A673 (cell line): ENCODE data around the gene KRTAP5-10. TPM values are rescaled to one million over a fixed set of nuclear protein-coding genes. Genes with fewer than 3 reads are reported as not detected.

ENCODE experiments used
- Bru-seq: library from RNA; stranded (reverse); fragments of 400-500 nt; gene quantifications from one replicate; lab custom pipeline; 2021; lab: Mats Ljungman, UMichigan
- BruChase-seq, 2 experiments: library from RNA; stranded (reverse); fragments of 400-500 nt; gene quantifications; one replicate each; lab custom pipeline; 2021; lab: Mats Ljungman, UMichigan
- BruUV-seq: library from RNA; stranded (reverse); fragments of 400-500 nt; replicated peaks from 2 replicates; lab custom pipeline; 2021; lab: Mats Ljungman, UMichigan
- CTCF ChIA-PET: fragments of 300-600 bp; sonication (Branson Sonifier 250); formaldehyde crosslinking; loops from one replicate; lab custom pipeline; 2022; ENCODE audit warnings: antibody characterized with exemption; lab: Charles Lee
- POLR2A ChIA-PET: fragments of 300-600 bp; sonication (Branson Sonifier 250); formaldehyde crosslinking; loops from one replicate; lab custom pipeline; 2022; ENCODE audit warnings: antibody characterized with exemption; ENCODE audit not compliant: low non-redundant PET; lab: Charles Lee
- DNase-seq: peaks from one replicate; pipeline ENCODE4 v3.0.0-alpha.2; 2015; ENCODE audit warnings: low spot score
- H3K27ac ChIP-seq: fragments of 200-600 bp; sonication (generic); 2 replicates; pipeline ENCODE4 v1.5.1; 2016; ENCODE audit warnings: mixed run types, low read depth, mild to moderate bottlenecking, mixed read lengths, antibody characterized with exemption, low read length; ENCODE audit not compliant: poor library complexity, severe bottlenecking
- H3K27me3 ChIP-seq: fragments of 200-600 bp; sonication (generic); replicated peaks from 2 replicates; pipeline ENCODE4 v1.6.1; 2017; ENCODE audit warnings: mixed run types, low read depth, mild to moderate bottlenecking, mixed read lengths, antibody characterized with exemption, low read length; ENCODE audit not compliant: insufficient read depth, poor library complexity
- H3K36me3 ChIP-seq: fragments of 200-600 bp; sonication (generic); 2 replicates; pipeline ENCODE4 v1.6.1; 2016; ENCODE audit warnings: mixed run types, mild to moderate bottlenecking, mixed read lengths, antibody characterized with exemption, low read length; ENCODE audit not compliant: insufficient read depth, poor library complexity, severe bottlenecking
- H3K4me1 ChIP-seq: fragments of 200-600 bp; sonication (generic); 2 replicates; pipeline ENCODE4 v1.6.1; 2017; ENCODE audit warnings: mixed run types, mild to moderate bottlenecking, mixed read lengths, antibody characterized with exemption, low read length; ENCODE audit not compliant: insufficient read depth, poor library complexity, severe bottlenecking
- H3K4me3 ChIP-seq: fragments of 200-600 bp; sonication (generic); 2 replicates; pipeline ENCODE4 v1.5.1; 2016; ENCODE audit warnings: low read depth, mixed run types, mild to moderate bottlenecking, mixed read lengths, low read length; ENCODE audit not compliant: poor library complexity, severe bottlenecking
- H3K9me3 ChIP-seq: fragments of 200-600 bp; sonication (generic); 2 replicates; pipeline ENCODE4 v1.6.1; 2016; ENCODE audit warnings: mixed run types, low read depth, mild to moderate bottlenecking, mixed read lengths, antibody characterized with exemption, low read length; ENCODE audit not compliant: poor library complexity, severe bottlenecking
- EZH2 ChIP-seq: fragments of 200-600 bp; sonication (generic); IDR thresholded peaks from 2 replicates; pipeline ENCODE4 v1.6.1; 2017; ENCODE audit warnings: borderline replicate concordance, low read depth, mild to moderate bottlenecking, mixed read lengths, antibody characterized with exemption, low read length; ENCODE audit not compliant: poor library complexity, severe bottlenecking
- intact Hi-C: fragments of 100-400 bp; cut with micrococcal nuclease; formaldehyde crosslinking; loops from one replicate; pipeline ENCODE4 v1.10.0; 2022; ENCODE audit not compliant: unreplicated experiment
- long read RNA-seq: library from polyadenylated mRNA; stranded (forward); transcript quantifications from one replicate; pipeline ENCODE4 v2.0.0, GENCODE V29; 2022
- total RNA-seq: library from RNA; stranded (reverse); gene quantifications from 2 replicates; pipeline ENCODE4 v1.2.3, GENCODE V29; 2021
- TF ChIP-seq, protein P1 (sequence below): fragments of 300-800, 200-600 bp; sonication (generic); conservative IDR thresholded peaks from 2 replicates; pipeline ENCODE4 v1.5.1; 2017; ENCODE audit warnings: low read depth, mild to moderate bottlenecking, antibody characterized with exemption, low read length, moderate library complexity, mixed read lengths

The KRTAP5-10 gene, protein sequence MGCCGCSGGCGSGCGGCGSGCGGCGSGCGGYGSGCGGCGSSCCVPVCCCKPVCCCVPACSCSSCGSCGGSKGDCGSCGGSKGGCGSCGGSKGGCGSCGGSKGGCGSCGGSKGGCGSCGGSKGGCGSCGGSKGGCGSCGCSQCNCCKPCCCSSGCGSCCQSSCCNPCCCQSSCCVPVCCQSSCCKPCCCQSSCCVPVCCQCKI
- not detected in 2 replicates for total RNA-seq
- Bru-seq, nascent RNA = not detected
- BruChase-seq, experiment 1, labeled RNA remaining after a 2-hour chase = not detected
- BruChase-seq, experiment 2, labeled RNA remaining after a 6-hour chase = not detected
- long read RNA-seq = 0 reads

DNA sequence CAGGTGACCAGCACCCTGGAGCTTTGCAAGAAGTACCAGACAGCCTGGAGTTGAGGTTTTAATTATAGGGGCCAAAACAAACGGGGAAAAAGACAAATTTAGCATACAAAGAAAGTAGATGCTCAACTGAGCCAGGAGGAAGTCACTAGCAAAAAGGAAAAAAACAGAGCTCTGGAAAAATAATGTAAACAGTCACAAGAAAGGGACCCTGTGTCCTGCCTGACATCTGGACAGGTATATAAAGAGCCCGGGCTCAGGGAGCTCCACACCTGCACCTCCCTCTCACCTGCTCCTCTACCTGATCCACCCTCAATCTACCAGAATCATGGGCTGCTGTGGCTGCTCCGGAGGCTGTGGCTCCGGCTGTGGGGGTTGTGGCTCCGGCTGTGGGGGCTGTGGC, at the start of gene KRTAP5-10:
Gene KRTAP5-10 (plus strand): TSS at position 301 of the 400 bp plus-strand sequence. CDS start 25 bp downstream, at position 326.
- no TSS peak for BruUV-seq
- Histone ChIP-seq H3K9me3 (no peaks in the 10 kb centered on the region), H3K27me3 (peaks cover 10% of the 10 kb centered on the region), H3K4me1 (no peaks in the 10 kb centered on the region), H3K4me3 (no peak within 1 kb of the TSS), H3K27ac (no peak within 1 kb of the TSS), H3K36me3 (no peaks in the 10 kb centered on the region)
- intact Hi-C loops = no loop called here
- DNase-seq = no peak
- POLR2A ChIA-PET = no interaction called here
- CTCF ChIA-PET = no interaction called here
- TF ChIP-seq EZH2 = no peak
- TF ChIP-seq, protein P1, sequence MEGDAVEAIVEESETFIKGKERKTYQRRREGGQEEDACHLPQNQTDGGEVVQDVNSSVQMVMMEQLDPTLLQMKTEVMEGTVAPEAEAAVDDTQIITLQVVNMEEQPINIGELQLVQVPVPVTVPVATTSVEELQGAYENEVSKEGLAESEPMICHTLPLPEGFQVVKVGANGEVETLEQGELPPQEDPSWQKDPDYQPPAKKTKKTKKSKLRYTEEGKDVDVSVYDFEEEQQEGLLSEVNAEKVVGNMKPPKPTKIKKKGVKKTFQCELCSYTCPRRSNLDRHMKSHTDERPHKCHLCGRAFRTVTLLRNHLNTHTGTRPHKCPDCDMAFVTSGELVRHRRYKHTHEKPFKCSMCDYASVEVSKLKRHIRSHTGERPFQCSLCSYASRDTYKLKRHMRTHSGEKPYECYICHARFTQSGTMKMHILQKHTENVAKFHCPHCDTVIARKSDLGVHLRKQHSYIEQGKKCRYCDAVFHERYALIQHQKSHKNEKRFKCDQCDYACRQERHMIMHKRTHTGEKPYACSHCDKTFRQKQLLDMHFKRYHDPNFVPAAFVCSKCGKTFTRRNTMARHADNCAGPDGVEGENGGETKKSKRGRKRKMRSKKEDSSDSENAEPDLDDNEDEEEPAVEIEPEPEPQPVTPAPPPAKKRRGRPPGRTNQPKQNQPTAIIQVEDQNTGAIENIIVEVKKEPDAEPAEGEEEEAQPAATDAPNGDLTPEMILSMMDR = no peak

DNA sequence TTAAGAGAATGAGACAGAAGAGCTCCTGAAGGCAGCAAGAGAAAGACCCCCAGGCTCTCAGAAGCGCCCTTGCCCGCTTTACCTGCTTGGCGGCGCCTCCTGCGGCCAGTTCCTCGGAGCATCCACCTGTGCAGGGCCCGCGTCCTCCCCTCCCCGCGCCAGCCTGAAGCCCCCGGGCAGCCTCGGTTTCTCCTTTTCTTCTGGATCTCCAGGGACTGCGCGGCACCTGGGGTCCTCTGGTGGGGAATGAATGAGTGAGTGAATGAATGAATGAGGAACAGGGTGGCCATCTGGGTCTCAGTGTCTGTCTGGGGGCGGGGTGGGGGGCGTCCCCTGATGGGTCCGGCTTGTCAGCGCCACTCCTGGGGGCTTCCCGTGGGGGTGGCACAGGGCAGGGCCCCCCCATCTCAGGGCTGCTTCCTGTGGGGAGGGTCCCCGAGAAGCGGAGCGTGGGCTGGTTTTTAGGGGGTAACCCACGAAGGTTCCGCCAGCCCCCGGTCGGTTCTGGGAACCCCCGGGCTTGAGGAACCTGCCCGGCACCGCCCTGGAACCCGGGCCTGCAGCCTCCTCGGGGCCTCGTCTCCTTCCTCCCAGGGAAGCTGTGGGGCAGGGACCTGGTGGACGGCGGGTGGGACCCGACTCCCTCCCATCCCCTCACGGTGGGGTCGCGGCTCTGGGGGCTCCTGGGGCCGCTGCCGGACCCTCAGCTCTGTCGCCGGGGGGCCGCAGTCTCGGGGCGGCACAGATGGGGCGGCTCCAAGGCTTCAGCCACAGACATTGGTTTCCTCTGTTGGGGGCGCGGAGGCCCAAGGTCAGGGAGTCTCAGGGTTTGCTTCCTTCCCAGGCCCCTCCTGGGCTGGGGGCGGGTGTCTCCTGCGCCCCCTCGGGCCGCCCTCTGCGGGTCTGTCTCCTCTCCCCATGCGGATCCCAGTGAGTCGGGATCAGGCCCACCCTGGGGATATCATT, 46.6 kb upstream of the KRTAP5-10 start:
- CTCF ChIA-PET = no interaction called here
- no peak for TF ChIP-seq EZH2
- TF ChIP-seq, protein P1 = no peak
- intact Hi-C loops = no loop called here
- POLR2A ChIA-PET = no interaction called here
- H3K27ac ChIP-seq = no peak overlapping the region
- no TSS peak for BruUV-seq
- no peaks in the 10 kb centered on the region for H3K4me1 ChIP-seq
- no peak for DNase-seq
- no peaks in the 10 kb centered on the region for H3K9me3 ChIP-seq
- H3K4me3 ChIP-seq = no peak overlapping the region
- H3K36me3 ChIP-seq = no peaks in the 10 kb centered on the region
- H3K27me3 ChIP-seq = no peaks in the 10 kb centered on the region

DNA sequence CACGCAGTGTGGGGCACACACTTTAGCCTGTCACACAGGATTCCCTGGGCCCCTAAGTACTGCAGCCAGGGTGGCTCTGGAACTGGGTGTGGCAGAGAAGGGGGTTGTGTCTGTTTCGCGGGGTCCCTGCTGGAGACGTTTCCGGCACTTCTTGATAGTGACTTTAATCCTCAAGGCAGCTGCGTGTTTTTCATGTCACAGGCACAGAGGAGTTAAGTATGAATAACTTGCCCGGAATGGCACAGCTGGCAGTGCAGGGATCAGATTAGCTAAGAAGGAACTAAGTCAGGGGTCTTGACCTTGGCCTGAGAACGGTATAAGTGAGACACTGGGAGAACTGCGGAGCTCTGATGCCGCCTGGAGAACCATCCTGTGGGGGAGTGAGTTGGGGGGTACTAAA, 45.8 kb upstream of the KRTAP5-10 start:
- no peak for DNase-seq
- ChIA-PET CTCF (no interaction called here), POLR2A (no interaction called here)

More for the DNA sequence above, 45.8 kb upstream of the KRTAP5-10 start:
- intact Hi-C loops = no loop called here
- Histone ChIP-seq H3K9me3 (no peaks in the 10 kb centered on the region), H3K4me3 (no peak overlapping the region), H3K36me3 (no peaks in the 10 kb centered on the region), H3K27me3 (no peaks in the 10 kb centered on the region), H3K4me1 (no peaks in the 10 kb centered on the region), H3K27ac (no peak overlapping the region)
- TF ChIP-seq, protein P1 = no peak
- no peak for TF ChIP-seq EZH2
- BruUV-seq = no TSS peak
